ENCODE measurements around the gene BNIPL.
A peak's percentile ranks its signal among the peaks of the same experiment; 100 is the strongest.

BNIPL gene

GRCh38 chr1:151060007-151060656 is 23.7 kb downstream of the BNIPL start, which contains the start of gene MLLT11:
Gene MLLT11 (plus strand): TSS chr1:151060397. CDS start chr1:151067225, 6,828 bp downstream.
- no peak for DNase-seq

GRCh38 chr1:151060657-151061421 is 24.5 kb downstream of the BNIPL start:
- no peak for DNase-seq

- no peak for DNase-seq
Measured at GRCh38 chr1:151061704-151062103, 25.3 kb downstream of the BNIPL start.

GRCh38 chr1:151062741-151063371 is 26.5 kb downstream of the BNIPL start:
- DNase-seq, result peak; percentile 20

GRCh38 chr1:151065089-151065645 is 28.8 kb downstream of the BNIPL start:
- no peak for DNase-seq

- no peak for DNase-seq
Measured at GRCh38 chr1:151067185-151067584, 30.8 kb downstream of the BNIPL start.

- no peak for DNase-seq
Measured at GRCh38 chr1:151069103-151069486, 32.7 kb downstream of the BNIPL start.

GRCh38 chr1:151070474-151071276 is 34.3 kb downstream of the BNIPL start, which contains the start of gene GABPB2:
Gene GABPB2 (plus strand): TSS chr1:151070761. CDS start chr1:151088190, 17,429 bp downstream.
- peak; percentile 79 for DNase-seq

- no peak for DNase-seq
Measured at GRCh38 chr1:151072224-151072623, 35.8 kb downstream of the BNIPL start.

GRCh38 chr1:151085953-151086559 is 49.7 kb downstream of the BNIPL start:
- DNase-seq, result no peak

Measured in T1000 (cell line).